ENCODE data around the gene COL6A3. TPM values are rescaled to one million over a fixed set of nuclear protein-coding genes. Genes with fewer than 3 reads are reported as not detected.

COL6A3 gene
- polyA plus RNA-seq, 3 donors, result 223 to 239 (median 227) TPM

GRCh38 chr2:237301595-237301994 lies 112.4 kb downstream of the COL6A3 start:
- DNase-seq (ENCODE audit: low read depth in 3 of 3, low spot score in 2 of 3), result no peak

- no peak for DNase-seq (ENCODE audit: low read depth in 3 of 3, low spot score in 2 of 3)
These were observed 113.2 kb downstream of the COL6A3 start for GRCh38 chr2:237300739-237301138.

- DNase-seq (ENCODE audit: low read depth in 3 of 3, low spot score in 2 of 3), result no peak
These were observed 114.1 kb downstream of the COL6A3 start for GRCh38 chr2:237299906-237300305.

- DNase-seq (ENCODE audit: low read depth in 3 of 3, low spot score in 2 of 3), result no peak
These were observed 115.5 kb downstream of the COL6A3 start for GRCh38 chr2:237298151-237299118.

- DNase-seq (ENCODE audit: low read depth in 3 of 3, low spot score in 2 of 3), result no peak
These were observed 116.4 kb downstream of the COL6A3 start for GRCh38 chr2:237297421-237298150.

GRCh38 chr2:237296756-237297155 lies 117.2 kb downstream of the COL6A3 start:
- no peak for DNase-seq (ENCODE audit: low read depth in 3 of 3, low spot score in 2 of 3)

GRCh38 chr2:237295889-237296480 lies 118.0 kb downstream of the COL6A3 start:
- no peak for DNase-seq (ENCODE audit: low read depth in 3 of 3, low spot score in 2 of 3)

- no peak for DNase-seq (ENCODE audit: low read depth in 3 of 3, low spot score in 2 of 3)
These were observed 119.5 kb downstream of the COL6A3 start for GRCh38 chr2:237294460-237294859.

GRCh38 chr2:237293978-237294377 lies 120.0 kb downstream of the COL6A3 start:
- no peak for DNase-seq (ENCODE audit: low read depth in 3 of 3, low spot score in 2 of 3)

GRCh38 chr2:237291138-237291792 lies 122.7 kb downstream of the COL6A3 start:
- peak; percentile 95 to 97 (median 97) for DNase-seq (ENCODE audit: low read depth in 3 of 3, low spot score in 2 of 3)

GRCh38 chr2:237290261-237290660 lies 123.7 kb downstream of the COL6A3 start:
- DNase-seq (ENCODE audit: low read depth in 3 of 3, low spot score in 2 of 3), result no peak

GRCh38 chr2:237289139-237289538 lies 124.8 kb downstream of the COL6A3 start:
- DNase-seq (ENCODE audit: low read depth in 3 of 3, low spot score in 2 of 3), result no peak

GRCh38 chr2:237287872-237288271 lies 126.1 kb downstream of the COL6A3 start:
- no peak for DNase-seq (ENCODE audit: low read depth in 3 of 3, low spot score in 2 of 3)

GRCh38 chr2:237283131-237283928 lies 130.6 kb downstream of the COL6A3 start:
- no peak for DNase-seq (ENCODE audit: low read depth in 3 of 3, low spot score in 2 of 3)

- no peak for DNase-seq (ENCODE audit: low read depth in 3 of 3, low spot score in 2 of 3)
These were observed 131.3 kb downstream of the COL6A3 start for GRCh38 chr2:237282568-237283128.

- no peak for DNase-seq (ENCODE audit: low read depth in 3 of 3, low spot score in 2 of 3)
These were observed 132.1 kb downstream of the COL6A3 start for GRCh38 chr2:237281836-237282306.

- DNase-seq (ENCODE audit: low read depth in 3 of 3, low spot score in 2 of 3), result no peak
These were observed 133.0 kb downstream of the COL6A3 start for GRCh38 chr2:237280939-237281338.

- peak in 1 of 3 donors; percentile 57 for DNase-seq (ENCODE audit: low read depth in 3 of 3, low spot score in 2 of 3)
These were observed 133.7 kb downstream of the COL6A3 start for GRCh38 chr2:237280229-237280628.

GRCh38 chr2:237279012-237279768 lies 134.8 kb downstream of the COL6A3 start:
- no peak for DNase-seq (ENCODE audit: low read depth in 3 of 3, low spot score in 2 of 3)

Measured in right renal cortex interstitium (tissue), 3 donors.